ENCODE measurements around the gene OLFM4. TPM values are rescaled to one million over a fixed set of nuclear protein-coding genes. Genes with fewer than 3 reads are reported as not detected.

The OLFM4 gene
- total RNA-seq, 4 donors from 2014 or later, result 0.18 to 1.7 TPM; not detected in 2

- Histone ChIP-seq H3K4me3 (no peak overlapping the region), H3K9me3 (no peaks in the 10 kb centered on the region), H3K4me1 (no peaks in the 10 kb centered on the region), H3K36me3 (no peaks in the 10 kb centered on the region), H3K27me3 (no peaks in the 10 kb centered on the region), H3K27ac (no peak overlapping the region)
- TF ChIP-seq POLR2A (IDR thresholded peaks at IDR 0.05) (no peak), CTCF (IDR thresholded peaks at IDR 0.05) (no peak)
- intact Hi-C loops (cut with DNase I), result no loop called here
- DNase-seq, result no peak
- whole genome bisulfite sequencing, 2 donors, result 47 to 57% methylated on average over 5 of the region's 5 CpGs
Observed at GRCh38 chr13:53074114-53074513, 45.5 kb downstream of the OLFM4 start.

GRCh38 chr13:53075356-53076041, 46.9 kb downstream of the OLFM4 start:
- Histone ChIP-seq H3K27me3 (no peaks in the 10 kb centered on the region), H3K4me3 (no peak overlapping the region), H3K27ac (no peak overlapping the region), H3K9me3 (no peaks in the 10 kb centered on the region), H3K4me1 (no peaks in the 10 kb centered on the region), H3K36me3 (no peaks in the 10 kb centered on the region)
- WGBS, 2 donors, result 51 to 78% methylated on average over 5 to 6 of the region's 6 CpGs
- TF ChIP-seq CTCF (IDR thresholded peaks at IDR 0.05) (no peak), POLR2A (IDR thresholded peaks at IDR 0.05) (no peak)
- no peak for DNase-seq
- intact Hi-C loops (cut with DNase I), result no loop called here

GRCh38 chr13:53079691-53080090, 51.1 kb downstream of the OLFM4 start:
- no peak overlapping the region for H3K4me3 ChIP-seq
- TF ChIP-seq CTCF (IDR thresholded peaks at IDR 0.05) (no peak), POLR2A (IDR thresholded peaks at IDR 0.05) (no peak)
- no peak for DNase-seq
- intact Hi-C loops (cut with DNase I), result no loop called here
- H3K27ac ChIP-seq, result no peak overlapping the region
- no peaks in the 10 kb centered on the region for H3K27me3 ChIP-seq
- WGBS, 2 donors, result 66 to 73% methylated on average over 7 to 8 of the region's 8 CpGs
- no peaks in the 10 kb centered on the region for H3K9me3 ChIP-seq
- H3K36me3 ChIP-seq, result no peaks in the 10 kb centered on the region
- H3K4me1 ChIP-seq, result no peaks in the 10 kb centered on the region

- TF ChIP-seq CTCF (IDR thresholded peaks at IDR 0.05), result no peak
- no peak for TF ChIP-seq POLR2A (IDR thresholded peaks at IDR 0.05)
- Histone ChIP-seq H3K4me1 (no peaks in the 10 kb centered on the region), H3K27ac (no peak overlapping the region), H3K9me3 (no peaks in the 10 kb centered on the region), H3K4me3 (no peak overlapping the region), H3K36me3 (no peaks in the 10 kb centered on the region), H3K27me3 (no peaks in the 10 kb centered on the region)
- DNase-seq, result no peak
- intact Hi-C loops (cut with DNase I), result no loop called here
- WGBS, 2 donors, result 58 to 75% methylated on average over 3 of the region's 3 CpGs
Observed at GRCh38 chr13:53088871-53089270, 60.3 kb downstream of the OLFM4 start.

GRCh38 chr13:53089951-53090350, 61.3 kb downstream of the OLFM4 start:
- H3K9me3 ChIP-seq, result no peaks in the 10 kb centered on the region
- no peaks in the 10 kb centered on the region for H3K36me3 ChIP-seq
- H3K4me1 ChIP-seq, result no peaks in the 10 kb centered on the region
- intact Hi-C loops (cut with DNase I), result no loop called here
- no peak for DNase-seq
- WGBS, 2 donors, result 56 to 71% methylated on average over 1 of the region's 1 CpG
- no peak overlapping the region for H3K4me3 ChIP-seq
- no peaks in the 10 kb centered on the region for H3K27me3 ChIP-seq
- H3K27ac ChIP-seq, result no peak overlapping the region
- TF ChIP-seq CTCF (IDR thresholded peaks at IDR 0.05) (no peak), POLR2A (IDR thresholded peaks at IDR 0.05) (no peak)

All from esophagus squamous epithelium (tissue), 5 donors.